Measurements from ENCODE around the gene F11. TPM values are rescaled to one million over a fixed set of nuclear protein-coding genes. Genes with fewer than 3 reads are reported as not detected.

Gene F11
- total RNA-seq, 1 experiment from 2014 or later = 1.6 TPM

- Mint-ChIP-seq H3K4me3 (peak overlapping the region; percentile 48), H3K9me3 (peaks cover 5% of the 10 kb centered on the region; the same call in 1 of the 2 replicates), H3K4me1 (peaks cover 56% of the 10 kb centered on the region), H3K27me3 (ENCODE audit: low read depth) (peaks cover 3% of the 10 kb centered on the region; the same call in 1 of the 2 replicates), H3K36me3 (peaks cover 14% of the 10 kb centered on the region), H3K27ac (peak overlapping the region; percentile 99)
- CTCF ChIA-PET = interaction anchor here (1.0 kb wide), 1 partner anchor 15 kb away, joined by 3 read pairs; the partner anchor contains the start of gene F11
- POLR2A ChIA-PET = interaction anchor here (2.8 kb wide), 1 partner anchor 16 kb away, joined by 13 read pairs; the partner anchor contains the start of gene F11
- ATAC-seq (no peak; the same call in 1 of the 2 replicates), DNase-seq (ENCODE audit: low spot score) (no peak)
- TF ChIP-seq SP1 (CRISPR knock-in tag; conservative IDR thresholded peaks at IDR 0.05) = no peak
- no peak for TF ChIP-seq MLX (CRISPR knock-in tag; IDR thresholded peaks at IDR 0.05)
- TF ChIP-seq NFYB (CRISPR knock-in tag; conservative IDR thresholded peaks at IDR 0.05; ENCODE audit: low read depth) = no peak
- TF ChIP-seq E2F1 (CRISPR knock-in tag; IDR thresholded peaks at IDR 0.05) = no peak
- TF ChIP-seq, protein P1, sequence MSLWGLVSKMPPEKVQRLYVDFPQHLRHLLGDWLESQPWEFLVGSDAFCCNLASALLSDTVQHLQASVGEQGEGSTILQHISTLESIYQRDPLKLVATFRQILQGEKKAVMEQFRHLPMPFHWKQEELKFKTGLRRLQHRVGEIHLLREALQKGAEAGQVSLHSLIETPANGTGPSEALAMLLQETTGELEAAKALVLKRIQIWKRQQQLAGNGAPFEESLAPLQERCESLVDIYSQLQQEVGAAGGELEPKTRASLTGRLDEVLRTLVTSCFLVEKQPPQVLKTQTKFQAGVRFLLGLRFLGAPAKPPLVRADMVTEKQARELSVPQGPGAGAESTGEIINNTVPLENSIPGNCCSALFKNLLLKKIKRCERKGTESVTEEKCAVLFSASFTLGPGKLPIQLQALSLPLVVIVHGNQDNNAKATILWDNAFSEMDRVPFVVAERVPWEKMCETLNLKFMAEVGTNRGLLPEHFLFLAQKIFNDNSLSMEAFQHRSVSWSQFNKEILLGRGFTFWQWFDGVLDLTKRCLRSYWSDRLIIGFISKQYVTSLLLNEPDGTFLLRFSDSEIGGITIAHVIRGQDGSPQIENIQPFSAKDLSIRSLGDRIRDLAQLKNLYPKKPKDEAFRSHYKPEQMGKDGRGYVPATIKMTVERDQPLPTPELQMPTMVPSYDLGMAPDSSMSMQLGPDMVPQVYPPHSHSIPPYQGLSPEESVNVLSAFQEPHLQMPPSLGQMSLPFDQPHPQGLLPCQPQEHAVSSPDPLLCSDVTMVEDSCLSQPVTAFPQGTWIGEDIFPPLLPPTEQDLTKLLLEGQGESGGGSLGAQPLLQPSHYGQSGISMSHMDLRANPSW (CRISPR knock-in tag; conservative IDR thresholded peaks at IDR 0.05; ENCODE audit: low read depth) = no peak
- no peak for TF ChIP-seq PREB (CRISPR knock-in tag; IDR thresholded peaks at IDR 0.05; ENCODE audit: borderline replicate concordance)
- no peak for TF ChIP-seq NR2C2 (CRISPR knock-in tag; IDR thresholded peaks at IDR 0.05)
- TF ChIP-seq ZNF263 (CRISPR knock-in tag; IDR thresholded peaks at IDR 0.05; ENCODE audit: low read depth) = no peak
- TF ChIP-seq, protein P2, sequence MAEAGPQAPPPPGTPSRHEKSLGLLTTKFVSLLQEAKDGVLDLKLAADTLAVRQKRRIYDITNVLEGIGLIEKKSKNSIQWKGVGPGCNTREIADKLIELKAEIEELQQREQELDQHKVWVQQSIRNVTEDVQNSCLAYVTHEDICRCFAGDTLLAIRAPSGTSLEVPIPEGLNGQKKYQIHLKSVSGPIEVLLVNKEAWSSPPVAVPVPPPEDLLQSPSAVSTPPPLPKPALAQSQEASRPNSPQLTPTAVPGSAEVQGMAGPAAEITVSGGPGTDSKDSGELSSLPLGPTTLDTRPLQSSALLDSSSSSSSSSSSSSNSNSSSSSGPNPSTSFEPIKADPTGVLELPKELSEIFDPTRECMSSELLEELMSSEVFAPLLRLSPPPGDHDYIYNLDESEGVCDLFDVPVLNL (CRISPR knock-in tag; IDR thresholded peaks at IDR 0.05; ENCODE audit: borderline replicate concordance, low read depth) = no peak
- TF ChIP-seq, protein P3, sequence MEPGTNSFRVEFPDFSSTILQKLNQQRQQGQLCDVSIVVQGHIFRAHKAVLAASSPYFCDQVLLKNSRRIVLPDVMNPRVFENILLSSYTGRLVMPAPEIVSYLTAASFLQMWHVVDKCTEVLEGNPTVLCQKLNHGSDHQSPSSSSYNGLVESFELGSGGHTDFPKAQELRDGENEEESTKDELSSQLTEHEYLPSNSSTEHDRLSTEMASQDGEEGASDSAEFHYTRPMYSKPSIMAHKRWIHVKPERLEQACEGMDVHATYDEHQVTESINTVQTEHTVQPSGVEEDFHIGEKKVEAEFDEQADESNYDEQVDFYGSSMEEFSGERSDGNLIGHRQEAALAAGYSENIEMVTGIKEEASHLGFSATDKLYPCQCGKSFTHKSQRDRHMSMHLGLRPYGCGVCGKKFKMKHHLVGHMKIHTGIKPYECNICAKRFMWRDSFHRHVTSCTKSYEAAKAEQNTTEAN (CRISPR knock-in tag; IDR thresholded peaks at IDR 0.05) = no peak
- TF ChIP-seq, protein P4, sequence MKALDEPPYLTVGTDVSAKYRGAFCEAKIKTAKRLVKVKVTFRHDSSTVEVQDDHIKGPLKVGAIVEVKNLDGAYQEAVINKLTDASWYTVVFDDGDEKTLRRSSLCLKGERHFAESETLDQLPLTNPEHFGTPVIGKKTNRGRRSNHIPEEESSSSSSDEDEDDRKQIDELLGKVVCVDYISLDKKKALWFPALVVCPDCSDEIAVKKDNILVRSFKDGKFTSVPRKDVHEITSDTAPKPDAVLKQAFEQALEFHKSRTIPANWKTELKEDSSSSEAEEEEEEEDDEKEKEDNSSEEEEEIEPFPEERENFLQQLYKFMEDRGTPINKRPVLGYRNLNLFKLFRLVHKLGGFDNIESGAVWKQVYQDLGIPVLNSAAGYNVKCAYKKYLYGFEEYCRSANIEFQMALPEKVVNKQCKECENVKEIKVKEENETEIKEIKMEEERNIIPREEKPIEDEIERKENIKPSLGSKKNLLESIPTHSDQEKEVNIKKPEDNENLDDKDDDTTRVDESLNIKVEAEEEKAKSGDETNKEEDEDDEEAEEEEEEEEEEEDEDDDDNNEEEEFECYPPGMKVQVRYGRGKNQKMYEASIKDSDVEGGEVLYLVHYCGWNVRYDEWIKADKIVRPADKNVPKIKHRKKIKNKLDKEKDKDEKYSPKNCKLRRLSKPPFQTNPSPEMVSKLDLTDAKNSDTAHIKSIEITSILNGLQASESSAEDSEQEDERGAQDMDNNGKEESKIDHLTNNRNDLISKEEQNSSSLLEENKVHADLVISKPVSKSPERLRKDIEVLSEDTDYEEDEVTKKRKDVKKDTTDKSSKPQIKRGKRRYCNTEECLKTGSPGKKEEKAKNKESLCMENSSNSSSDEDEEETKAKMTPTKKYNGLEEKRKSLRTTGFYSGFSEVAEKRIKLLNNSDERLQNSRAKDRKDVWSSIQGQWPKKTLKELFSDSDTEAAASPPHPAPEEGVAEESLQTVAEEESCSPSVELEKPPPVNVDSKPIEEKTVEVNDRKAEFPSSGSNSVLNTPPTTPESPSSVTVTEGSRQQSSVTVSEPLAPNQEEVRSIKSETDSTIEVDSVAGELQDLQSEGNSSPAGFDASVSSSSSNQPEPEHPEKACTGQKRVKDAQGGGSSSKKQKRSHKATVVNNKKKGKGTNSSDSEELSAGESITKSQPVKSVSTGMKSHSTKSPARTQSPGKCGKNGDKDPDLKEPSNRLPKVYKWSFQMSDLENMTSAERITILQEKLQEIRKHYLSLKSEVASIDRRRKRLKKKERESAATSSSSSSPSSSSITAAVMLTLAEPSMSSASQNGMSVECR (CRISPR knock-in tag; IDR thresholded peaks at IDR 0.05; ENCODE audit: borderline replicate concordance) = no peak
- no peak for TF ChIP-seq ZNF121 (CRISPR knock-in tag; IDR thresholded peaks at IDR 0.05)
- TF ChIP-seq ZBTB21 (CRISPR knock-in tag; IDR thresholded peaks at IDR 0.05; ENCODE audit: borderline replicate concordance) = no peak
Measured at GRCh38 chr4:186250760-186251159, 15.2 kb upstream of the F11 start.

Data from WTC11 (cell line).